CD4-positive, alpha-beta memory T cell (primary cell): ENCODE results near the gene AXDND1. TPM values are rescaled to one million over a fixed set of nuclear protein-coding genes. Genes with fewer than 3 reads are reported as not detected.
A peak's percentile ranks its signal among the peaks of the same experiment; 100 is the strongest.

ENCODE experiments used
- CTCF ChIA-PET: fragments of 350-600 bp; sonication (Branson Sonifier 250); formaldehyde crosslinking; loops from one replicate; lab custom pipeline; 2021; ENCODE audit warnings: inconsistent platforms; ENCODE audit not compliant: partially characterized antibody; lab: Charles Lee
- POLR2A ChIA-PET: fragments of 350-600 bp; sonication (Branson Sonifier 250); formaldehyde crosslinking; loops from one replicate; lab custom pipeline; 2021; ENCODE audit not compliant: partially characterized antibody; lab: Charles Lee
- DNase-seq, 5 donors: peaks; one replicate each; pipeline versions ENCODE4 v3.0.0 to v3.0.0-alpha.2; 2020 to 2022; ENCODE audit warnings: mixed read lengths in 1 of 5
- H3K27ac ChIP-seq: one replicate; pipeline ENCODE4 v1.7.0; 2013; ENCODE audit warnings: low read depth, low read length
- H3K27me3 ChIP-seq: 2 replicates; pipeline ENCODE4 v1.7.0; 2013; ENCODE audit warnings: mild to moderate bottlenecking, low read length, moderate library complexity; ENCODE audit not compliant: insufficient read depth
- H3K36me3 ChIP-seq: 2 replicates; pipeline ENCODE4 v1.7.0; 2013; ENCODE audit warnings: mild to moderate bottlenecking, low read length, moderate library complexity; ENCODE audit not compliant: insufficient read depth
- H3K4me1 ChIP-seq: 2 replicates; pipeline ENCODE4 v1.7.0; 2013; ENCODE audit warnings: mild to moderate bottlenecking, low read length, moderate library complexity; ENCODE audit not compliant: insufficient read depth
- H3K4me3 ChIP-seq, 2 donors: one replicate each; pipeline ENCODE4 v1.7.0; 2013; ENCODE audit warnings: low read length in 2 of 2, mild to moderate bottlenecking in 1 of 2
- H3K9me3 ChIP-seq, 2 donors: one replicate each; pipeline ENCODE4 v1.7.0; 2013; ENCODE audit warnings: low read length in 2 of 2, control low read depth in 1 of 2; ENCODE audit not compliant: control insufficient read depth in 1 of 2
- H3K27ac Mint-ChIP-seq, 7 donors: one replicate each; pipeline ENCODE4 v1.8.0; 2020 to 2021; ENCODE audit warnings: mixed read lengths in 7 of 7, mild to moderate bottlenecking in 6 of 7, inconsistent platforms in 3 of 7, moderate library complexity in 3 of 7
- H3K27me3 Mint-ChIP-seq, 2 donors: one replicate each; pipeline ENCODE4 v1.8.0; 2020 to 2021; ENCODE audit warnings: mixed read lengths in 2 of 2
- H3K36me3 Mint-ChIP-seq, 2 donors: one replicate each; pipeline ENCODE4 v1.8.0; 2020 to 2021; ENCODE audit warnings: mixed read lengths in 2 of 2, inconsistent platforms in 1 of 2, mild to moderate bottlenecking in 1 of 2
- H3K4me1 Mint-ChIP-seq, 4 donors: one replicate each; pipeline ENCODE4 v1.8.0; 2020 to 2021; ENCODE audit warnings: mixed read lengths in 4 of 4, mild to moderate bottlenecking in 1 of 4
- H3K4me3 Mint-ChIP-seq, 8 donors: one replicate each; pipeline ENCODE4 v1.8.0; 2020 to 2021; ENCODE audit warnings: mixed read lengths in 8 of 8, mild to moderate bottlenecking in 7 of 8, moderate library complexity in 6 of 8, inconsistent platforms in 3 of 8
- H3K9me3 Mint-ChIP-seq, 8 donors: one replicate each; pipeline ENCODE4 v1.8.0; 2020 to 2021; ENCODE audit warnings: mixed read lengths in 8 of 8, mild to moderate bottlenecking in 5 of 8, inconsistent platforms in 3 of 8, moderate library complexity in 1 of 8
- intact Hi-C: fragments of 100-400 bp; cut with micrococcal nuclease; formaldehyde crosslinking; loops from one replicate; pipeline ENCODE4 v1.15.1; 2023
- polyA plus RNA-seq, 2 donors: library from polyadenylated mRNA; unstranded; fragments of 300-500 nt; fragmentation: Illumina TruSeq; gene quantifications; one replicate each; pipeline ENCODE4 v1.2.3, GENCODE V29; 2021
- total RNA-seq, 2 experiments: library from RNA; stranded (reverse); gene quantifications; one replicate each; pipeline ENCODE4 v1.2.3, GENCODE V29; 2021

The AXDND1 gene
- total and polyA plus RNA-seq, 4 experiments from 2014 or later = 0.44 to 1.3 TPM; not detected in 2

DNA sequence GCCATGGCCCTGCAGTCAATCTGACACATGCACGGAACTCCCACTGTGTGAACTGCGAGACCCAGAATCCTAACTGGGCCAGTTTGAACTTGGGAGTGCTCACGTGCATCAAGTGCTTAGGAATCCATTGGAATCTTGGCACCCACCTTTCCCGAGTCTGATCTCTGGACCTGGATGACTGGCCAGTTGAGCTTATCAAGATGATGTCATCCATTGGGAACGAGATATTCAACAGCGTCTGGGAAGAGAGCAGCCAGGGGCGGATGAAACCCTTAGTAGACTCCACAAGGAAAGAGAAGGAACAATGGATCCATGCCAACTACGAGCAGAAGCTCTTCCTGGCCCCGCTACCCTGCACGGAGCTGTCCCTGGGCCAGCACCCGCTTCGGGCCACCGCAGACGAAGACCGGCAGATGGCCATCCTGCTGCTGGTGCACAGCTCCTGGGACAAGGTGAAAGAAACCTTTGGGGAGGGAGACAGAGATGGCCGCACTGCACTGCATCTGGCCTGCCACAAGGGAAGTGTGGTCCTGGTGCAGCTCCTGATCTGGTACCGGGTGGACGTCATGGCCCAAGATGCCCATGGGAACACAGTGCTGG, 222.8 kb downstream of the AXDND1 start:
- intact Hi-C loops = no loop called here
- no peak overlapping the region for H3K4me3 ChIP-seq
- H3K4me1 ChIP-seq = no peaks in the 10 kb centered on the region
- peaks cover 9% of the 10 kb centered on the region for H3K27me3 ChIP-seq
- Mint-ChIP-seq H3K4me3 (no peak overlapping the region), H3K36me3 (peaks cover 0 to 1% of the 10 kb centered on the region in 2 donors), H3K27ac (no peak overlapping the region), H3K4me1 (peaks cover 0 to 2% (median under 1%) of the 10 kb centered on the region in 4 donors), H3K9me3 (peaks cover 0 to 3% (median 0%) of the 10 kb centered on the region in 8 donors), H3K27me3 (peaks cover 33 to 35% of the 10 kb centered on the region in 2 donors)
- no peaks in the 10 kb centered on the region for H3K9me3 ChIP-seq
- H3K36me3 ChIP-seq = no peaks in the 10 kb centered on the region
- H3K27ac ChIP-seq = no peak overlapping the region
- DNase-seq = peak in 1 of 5 donors; percentile 27
- ChIA-PET CTCF (no interaction called here), POLR2A (no interaction called here)

DNA sequence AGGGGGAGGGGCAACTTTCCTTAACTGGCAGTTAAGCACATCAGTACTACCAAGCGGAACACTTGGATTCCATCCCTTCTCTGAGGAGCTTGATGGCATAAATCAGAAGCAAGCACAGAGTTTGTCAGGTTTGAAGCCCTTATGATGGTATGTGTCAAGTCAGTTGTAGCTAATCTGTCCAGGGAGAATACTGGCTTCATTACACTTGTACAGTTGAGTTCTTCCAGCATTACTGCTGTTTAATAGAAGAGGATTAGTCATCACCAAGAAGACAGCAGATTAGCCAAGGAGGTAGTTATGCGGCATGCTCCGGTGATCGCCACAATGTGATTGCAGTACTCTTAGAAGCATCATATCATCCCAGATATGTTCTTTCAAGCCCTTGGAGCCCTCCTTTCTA, 223.7 kb downstream of the AXDND1 start:
- intact Hi-C loops = no loop called here
- Histone ChIP-seq H3K36me3 (no peaks in the 10 kb centered on the region), H3K9me3 (no peaks in the 10 kb centered on the region), H3K27me3 (peaks cover 9% of the 10 kb centered on the region), H3K4me3 (no peak overlapping the region), H3K27ac (no peak overlapping the region), H3K4me1 (no peaks in the 10 kb centered on the region)
- H3K9me3 Mint-ChIP-seq = peaks cover 0 to 3% (median 0%) of the 10 kb centered on the region in 8 donors
- DNase-seq = no peak
- no peak overlapping the region for H3K27ac Mint-ChIP-seq
- ChIA-PET POLR2A (no interaction called here), CTCF (no interaction called here)
- peaks cover 31 to 33% of the 10 kb centered on the region in 2 donors for H3K27me3 Mint-ChIP-seq
- peaks cover 0 to 2% (median under 1%) of the 10 kb centered on the region in 4 donors for H3K4me1 Mint-ChIP-seq
- no peak overlapping the region for H3K4me3 Mint-ChIP-seq
- H3K36me3 Mint-ChIP-seq = no peaks in the 10 kb centered on the region

DNA sequence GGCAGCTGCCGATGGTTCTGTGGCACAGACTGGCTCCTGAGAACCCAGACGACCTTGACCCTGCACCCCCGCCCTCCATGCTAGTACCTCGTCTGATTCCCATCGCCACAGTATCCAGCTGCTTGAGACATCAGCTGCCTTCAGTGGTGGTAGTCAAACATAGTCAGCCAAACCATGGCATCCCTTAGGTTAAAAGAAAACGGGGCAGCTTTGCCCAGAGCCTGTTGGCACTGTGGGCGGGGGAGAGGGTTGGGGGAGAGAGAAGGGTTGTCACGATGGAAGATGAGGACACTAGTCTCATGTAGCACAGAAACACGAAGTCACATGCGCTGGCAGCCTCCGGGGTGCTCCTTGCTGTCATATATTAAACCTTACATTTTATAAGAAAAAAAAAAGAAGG, 224.9 kb downstream of the AXDND1 start:
- H3K27me3 Mint-ChIP-seq = peaks cover 29 to 32% of the 10 kb centered on the region in 2 donors
- intact Hi-C loops = no loop called here

DNA sequence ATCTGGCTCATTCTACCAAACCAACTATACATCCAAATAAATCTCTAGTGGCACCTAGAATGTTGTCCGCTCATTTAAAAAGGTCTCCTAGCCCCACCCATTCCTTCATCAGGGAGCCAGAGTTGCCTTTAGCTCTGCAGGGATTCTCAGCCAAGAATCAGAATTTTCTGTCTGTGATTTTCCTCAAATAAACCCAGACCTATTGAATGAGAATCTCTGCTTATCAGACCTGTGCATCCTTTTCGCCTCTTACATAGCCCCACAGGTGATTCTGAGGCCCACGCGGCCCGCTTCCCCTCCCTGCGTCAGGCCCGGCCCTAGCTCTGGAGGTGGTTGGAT, 225.5 kb downstream of the AXDND1 start:
- peaks cover 5% of the 10 kb centered on the region for H3K27me3 ChIP-seq
- H3K9me3 ChIP-seq = no peaks in the 10 kb centered on the region
- no peak overlapping the region for H3K27ac Mint-ChIP-seq
- H3K4me3 Mint-ChIP-seq = no peak overlapping the region
- CTCF ChIA-PET = no interaction called here
- peaks cover 0 to 3% (median 0%) of the 10 kb centered on the region in 8 donors for H3K9me3 Mint-ChIP-seq
- H3K27me3 Mint-ChIP-seq = peaks cover 27 to 30% of the 10 kb centered on the region in 2 donors
- POLR2A ChIA-PET = no interaction called here
- intact Hi-C loops = no loop called here
- H3K27ac ChIP-seq = no peak overlapping the region
- H3K36me3 ChIP-seq = no peaks in the 10 kb centered on the region
- no peaks in the 10 kb centered on the region for H3K4me1 Mint-ChIP-seq
- no peak overlapping the region for H3K4me3 ChIP-seq
- DNase-seq = no peak
- no peaks in the 10 kb centered on the region for H3K4me1 ChIP-seq
- no peaks in the 10 kb centered on the region for H3K36me3 Mint-ChIP-seq

More for the DNA sequence above, 224.9 kb downstream of the AXDND1 start:
- Mint-ChIP-seq H3K9me3 (peaks cover 0 to 3% (median 0%) of the 10 kb centered on the region in 8 donors), H3K36me3 (no peaks in the 10 kb centered on the region), H3K4me1 (peaks cover 0 to 2% (median under 1%) of the 10 kb centered on the region in 4 donors), H3K27ac (no peak overlapping the region), H3K4me3 (no peak overlapping the region)
- no peak for DNase-seq
- Histone ChIP-seq H3K4me1 (no peaks in the 10 kb centered on the region), H3K9me3 (no peaks in the 10 kb centered on the region), H3K36me3 (no peaks in the 10 kb centered on the region), H3K27ac (no peak overlapping the region), H3K27me3 (peaks cover 5% of the 10 kb centered on the region), H3K4me3 (no peak overlapping the region)
- CTCF ChIA-PET = no interaction called here
- POLR2A ChIA-PET = no interaction called here

DNA sequence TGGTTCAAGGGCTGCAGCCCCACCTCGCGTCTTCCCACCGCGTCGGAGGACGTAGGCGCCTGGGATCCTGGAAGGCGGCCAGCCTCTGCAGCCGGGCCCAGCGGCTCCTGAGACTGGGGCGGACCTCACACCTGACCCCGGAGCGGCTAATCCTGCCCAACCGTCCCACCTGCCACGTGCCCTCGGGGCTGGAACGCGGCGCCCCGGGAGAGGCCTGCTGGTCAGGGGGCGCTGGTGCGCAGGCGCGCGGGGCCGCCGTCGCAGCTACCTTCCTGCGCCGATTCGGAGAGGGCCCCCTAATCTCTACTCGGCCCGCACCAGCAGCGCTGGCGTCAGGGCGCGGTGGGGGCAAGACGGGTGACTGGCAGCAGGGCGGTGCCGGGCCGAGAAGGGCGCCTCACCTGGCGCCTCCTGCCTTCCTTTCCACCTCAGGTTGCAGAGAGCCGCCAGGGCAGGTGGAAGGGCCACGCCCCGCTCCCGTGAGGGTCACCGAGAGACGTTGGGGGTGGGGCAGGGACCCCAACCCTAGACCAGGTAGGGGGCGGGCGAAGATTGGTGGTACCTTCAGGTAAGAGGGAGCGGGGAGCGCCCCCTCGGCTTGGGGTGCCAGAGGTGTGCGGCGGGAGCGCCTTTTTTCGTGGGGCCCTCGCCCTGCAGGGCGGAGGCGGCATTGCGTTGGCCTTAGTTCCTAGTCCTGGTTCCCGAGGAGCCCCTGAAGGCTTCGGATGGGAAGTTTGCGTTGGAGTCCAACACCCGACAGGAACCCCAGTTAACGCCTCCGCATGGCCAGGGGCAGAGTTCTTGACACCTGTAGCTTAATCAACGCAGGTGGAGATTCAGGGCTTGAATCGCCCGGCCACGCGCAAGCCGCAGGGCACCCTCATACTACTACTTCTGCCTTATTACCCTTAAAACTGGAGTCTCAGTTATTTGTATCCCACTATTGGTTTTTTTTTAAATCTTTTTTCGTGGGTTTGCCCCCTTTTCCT, 226.1 kb downstream of the AXDND1 start, which contains the start of gene TDRD5:
TSS of gene TDRD5 (plus strand) at position 241 of the 989 bp plus-strand sequence. CDS start 784 bp downstream, outside the sequence.
- intact Hi-C loops = no loop called here
- no peaks in the 10 kb centered on the region for H3K36me3 Mint-ChIP-seq
- Histone ChIP-seq H3K9me3 (no peaks in the 10 kb centered on the region), H3K27me3 (peaks cover 5% of the 10 kb centered on the region), H3K27ac (no peak within 1 kb of the TSS), H3K4me3 (no peak within 1 kb of the TSS), H3K36me3 (no peaks in the 10 kb centered on the region), H3K4me1 (no peaks in the 10 kb centered on the region)
- DNase-seq = no peak
- no peak within 1 kb of the TSS for H3K4me3 Mint-ChIP-seq
- peaks cover 0 to 3% (median 0%) of the 10 kb centered on the region in 8 donors for H3K9me3 Mint-ChIP-seq
- ChIA-PET CTCF (no interaction called here), POLR2A (no interaction called here)
- no peak within 1 kb of the TSS for H3K27ac Mint-ChIP-seq
- H3K4me1 Mint-ChIP-seq = no peaks in the 10 kb centered on the region
- peaks cover 25 to 27% of the 10 kb centered on the region in 2 donors for H3K27me3 Mint-ChIP-seq

DNA sequence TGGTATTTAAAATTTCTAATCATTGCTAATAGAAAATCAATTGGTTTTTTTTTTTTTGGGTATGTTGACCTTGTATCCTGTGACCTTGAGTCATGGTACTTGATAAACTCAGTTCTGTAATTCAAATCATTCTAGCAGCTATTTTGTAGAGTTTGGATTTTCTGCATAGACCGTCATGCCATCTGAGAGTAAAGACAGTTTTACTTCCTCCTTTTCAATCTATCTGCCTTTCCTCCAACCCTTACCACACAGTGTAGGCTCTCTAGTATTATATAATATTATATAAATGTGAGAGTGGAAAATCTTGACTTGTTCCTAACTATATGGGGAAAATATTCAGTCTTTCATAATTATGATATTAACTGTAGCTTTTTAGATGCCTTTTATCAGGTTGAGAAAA, 232.9 kb downstream of the AXDND1 start:
- no peaks in the 10 kb centered on the region for H3K36me3 Mint-ChIP-seq
- H3K27ac Mint-ChIP-seq = no peak overlapping the region
- Histone ChIP-seq H3K9me3 (no peaks in the 10 kb centered on the region), H3K4me1 (no peaks in the 10 kb centered on the region), H3K4me3 (no peak overlapping the region), H3K27ac (no peak overlapping the region), H3K27me3 (no peaks in the 10 kb centered on the region), H3K36me3 (no peaks in the 10 kb centered on the region)
- peaks cover 0 to 6% (median 3%) of the 10 kb centered on the region in 8 donors for H3K9me3 Mint-ChIP-seq
- intact Hi-C loops = no loop called here
- ChIA-PET POLR2A (no interaction called here), CTCF (no interaction called here)
- peaks cover 10 to 19% of the 10 kb centered on the region in 2 donors for H3K27me3 Mint-ChIP-seq
- H3K4me1 Mint-ChIP-seq = no peaks in the 10 kb centered on the region
- DNase-seq = no peak
- no peak overlapping the region for H3K4me3 Mint-ChIP-seq

DNA sequence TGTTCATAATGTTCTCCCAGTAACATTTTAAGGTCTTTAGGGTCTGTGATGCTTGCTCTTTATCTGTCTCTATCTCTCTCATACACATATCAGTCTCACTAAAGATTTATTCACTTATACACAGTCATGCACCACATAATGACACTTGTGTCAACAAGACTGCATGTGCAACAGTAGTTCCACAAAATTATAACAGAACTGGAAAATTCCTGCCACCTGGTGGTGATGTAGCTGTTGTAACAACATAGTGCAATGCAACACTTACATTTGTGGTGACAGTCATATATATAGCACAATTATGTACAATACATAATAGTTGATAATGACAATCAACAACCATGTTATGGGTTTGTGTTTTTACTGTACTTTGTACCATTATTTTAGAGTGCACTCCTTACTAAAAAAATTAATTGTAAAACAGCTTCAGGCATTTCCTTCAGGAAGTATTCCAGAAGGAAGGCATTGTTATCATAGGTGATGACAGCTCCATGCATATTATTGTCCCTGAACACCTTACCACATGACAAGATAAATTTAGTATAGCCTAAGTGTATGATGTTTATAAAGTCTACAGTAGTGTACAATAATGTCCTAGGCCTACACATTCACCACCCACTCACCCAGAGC, 234.0 kb downstream of the AXDND1 start:
- ChIA-PET CTCF (no interaction called here), POLR2A (no interaction called here)
- H3K4me1 ChIP-seq = no peaks in the 10 kb centered on the region
- Mint-ChIP-seq H3K4me1 (no peaks in the 10 kb centered on the region), H3K9me3 (peaks cover 0 to 7% (median 3%) of the 10 kb centered on the region in 8 donors), H3K27ac (no peak overlapping the region), H3K27me3 (peaks cover 9 to 17% of the 10 kb centered on the region in 2 donors), H3K36me3 (no peaks in the 10 kb centered on the region), H3K4me3 (no peak overlapping the region)
- H3K9me3 ChIP-seq = no peaks in the 10 kb centered on the region
- no peak overlapping the region for H3K27ac ChIP-seq
- DNase-seq = no peak
- H3K4me3 ChIP-seq = no peak overlapping the region
- intact Hi-C loops = no loop called here
- H3K36me3 ChIP-seq = no peaks in the 10 kb centered on the region
- H3K27me3 ChIP-seq = no peaks in the 10 kb centered on the region
